HG03439 (cell line): Measurements from ENCODE around the gene GLRX5.
"Not testable (repeated sequence)": the region's sequence is repeated elsewhere in the genome, so short reads cannot be mapped to it uniquely, and the experiment has no call there.

Experiments
- ATAC-seq: cut with Tn5 transposase; IDR thresholded peaks from one replicate; pipeline ENCODE4 v1.9.1; 2021; ENCODE audit warnings: mild to moderate bottlenecking, moderate library complexity; ENCODE audit not compliant: unreplicated experiment

The GLRX5 gene

GRCh38 chr14:95549656-95550585 lies 15.1 kb downstream of the GLRX5 start:
- ATAC-seq = no peak

- no peak for ATAC-seq
These were observed 16.6 kb downstream of the GLRX5 start for GRCh38 chr14:95551435-95551834.

GRCh38 chr14:95553141-95553540 lies 18.3 kb downstream of the GLRX5 start:
- no peak for ATAC-seq

GRCh38 chr14:95555053-95555452 lies 20.2 kb downstream of the GLRX5 start:
- no peak for ATAC-seq

- ATAC-seq = no peak
These were observed 22.4 kb downstream of the GLRX5 start for GRCh38 chr14:95557291-95557690.

- peak; percentile 38 for ATAC-seq
These were observed 23.0 kb downstream of the GLRX5 start for GRCh38 chr14:95557832-95558231.

- no peak for ATAC-seq
These were observed 24.4 kb downstream of the GLRX5 start for GRCh38 chr14:95559203-95559602.

GRCh38 chr14:95561001-95561412 lies 26.2 kb downstream of the GLRX5 start:
- peak; percentile 92 for ATAC-seq

GRCh38 chr14:95562892-95563685 lies 28.2 kb downstream of the GLRX5 start:
- no peak for ATAC-seq

- no peak for ATAC-seq
These were observed 29.2 kb downstream of the GLRX5 start for GRCh38 chr14:95564060-95564459.

GRCh38 chr14:95569440-95569839 lies 34.6 kb downstream of the GLRX5 start:
- ATAC-seq = no peak

- ATAC-seq = no peak
These were observed 38.5 kb downstream of the GLRX5 start for GRCh38 chr14:95573313-95573712.

GRCh38 chr14:95575840-95576473 lies 41.1 kb downstream of the GLRX5 start:
- ATAC-seq = no peak

- peak; percentile 97 for ATAC-seq
These were observed 42.4 kb downstream of the GLRX5 start for GRCh38 chr14:95577067-95577800.

GRCh38 chr14:95577870-95578269 lies 43.0 kb downstream of the GLRX5 start:
- no peak for ATAC-seq

GRCh38 chr14:95583836-95584617 lies 49.2 kb downstream of the GLRX5 start:
- not testable (repeated sequence) for ATAC-seq

GRCh38 chr14:95585953-95586620 lies 51.2 kb downstream of the GLRX5 start:
- no peak for ATAC-seq

GRCh38 chr14:95591182-95591581 lies 56.3 kb downstream of the GLRX5 start:
- not testable (repeated sequence) for ATAC-seq
